ENCODE data around the gene C1QC.
"Not testable (repeated sequence)": the region's sequence is repeated elsewhere in the genome, so short reads cannot be mapped to it uniquely, and the experiment has no call there.

The C1QC gene

GRCh38 chr1:22662986-22663408 is 19.6 kb downstream of the C1QC start:
- no peak for TF ChIP-seq CTCF (conservative IDR thresholded peaks at IDR 0.05; ENCODE audit: control insufficient read depth, insufficient read depth, low read depth, low read length)
- H3K4me3 ChIP-seq (ENCODE audit: control insufficient read depth, low read depth, low read length) = no peak overlapping the region
- DNase-seq (ENCODE audit: low read depth) = no peak

GRCh38 chr1:22665752-22666151 is 22.3 kb downstream of the C1QC start:
- peak; percentile 44 for TF ChIP-seq CTCF (conservative IDR thresholded peaks at IDR 0.05; ENCODE audit: control insufficient read depth, insufficient read depth, low read depth, low read length)
- no peak overlapping the region for H3K4me3 ChIP-seq (ENCODE audit: control insufficient read depth, low read depth, low read length)
- DNase-seq (ENCODE audit: low read depth) = peak; percentile 18

GRCh38 chr1:22666412-22666811 is 23.0 kb downstream of the C1QC start:
- no peak for TF ChIP-seq CTCF (conservative IDR thresholded peaks at IDR 0.05; ENCODE audit: control insufficient read depth, insufficient read depth, low read depth, low read length)
- no peak for DNase-seq (ENCODE audit: low read depth)
- no peak overlapping the region for H3K4me3 ChIP-seq (ENCODE audit: control insufficient read depth, low read depth, low read length)

- not testable (repeated sequence) for DNase-seq (ENCODE audit: low read depth); H3K4me3 ChIP-seq (ENCODE audit: control insufficient read depth, low read depth, low read length)
Observed at GRCh38 chr1:22668840-22669239, 25.4 kb downstream of the C1QC start.

- TF ChIP-seq CTCF (conservative IDR thresholded peaks at IDR 0.05; ENCODE audit: control insufficient read depth, insufficient read depth, low read depth, low read length) = no peak
- no peak overlapping the region for H3K4me3 ChIP-seq (ENCODE audit: control insufficient read depth, low read depth, low read length)
- no peak for DNase-seq (ENCODE audit: low read depth)
Observed at GRCh38 chr1:22670352-22670975, 27.0 kb downstream of the C1QC start.

DNA sequence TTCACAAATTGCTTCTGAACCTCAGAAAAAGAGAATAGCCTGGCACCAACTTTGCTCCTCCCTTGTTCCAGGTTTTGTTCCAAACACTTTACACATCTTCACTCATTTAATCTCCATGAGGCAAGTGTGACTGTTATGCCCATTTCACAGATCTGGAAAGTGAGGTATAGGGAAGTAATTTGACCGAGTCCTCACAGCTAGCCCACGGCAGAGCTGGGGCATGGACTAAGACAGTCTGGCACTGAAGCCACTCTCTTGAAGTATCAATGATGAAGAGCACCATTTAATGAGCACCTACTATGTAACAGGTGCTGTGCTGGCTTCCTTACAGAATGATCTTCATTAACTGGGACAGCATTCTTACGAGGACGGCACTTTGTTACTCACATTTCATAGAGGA is 28.6 kb downstream of the C1QC start:
- no peak for TF ChIP-seq CTCF (conservative IDR thresholded peaks at IDR 0.05; ENCODE audit: control insufficient read depth, insufficient read depth, low read depth, low read length)
- DNase-seq (ENCODE audit: low read depth) = no peak
- H3K4me3 ChIP-seq (ENCODE audit: control insufficient read depth, low read depth, low read length) = no peak overlapping the region

- peak; percentile 62 for DNase-seq (ENCODE audit: low read depth)
- no peak overlapping the region for H3K4me3 ChIP-seq (ENCODE audit: control insufficient read depth, low read depth, low read length)
- peak; percentile 88 for TF ChIP-seq CTCF (conservative IDR thresholded peaks at IDR 0.05; ENCODE audit: control insufficient read depth, insufficient read depth, low read depth, low read length)
Observed at GRCh38 chr1:22673486-22674409, 30.3 kb downstream of the C1QC start.

All from fibroblast of mammary gland (primary cell).